Stimulated activated CD8-positive, alpha-beta memory T cell treated with anti-CD3 and anti-CD28 coated beads, Interleukin-15, amount 100 ng/mL, for 48 hours (primary cell): ENCODE measurements around the gene ABCB11.

Source experiments
- DNase-seq, 2 donors: peaks; one replicate each; pipeline ENCODE4 v3.0.0-alpha.2; 2020; ENCODE audit warnings: low read depth in 2 of 2

ABCB11 gene

DNA sequence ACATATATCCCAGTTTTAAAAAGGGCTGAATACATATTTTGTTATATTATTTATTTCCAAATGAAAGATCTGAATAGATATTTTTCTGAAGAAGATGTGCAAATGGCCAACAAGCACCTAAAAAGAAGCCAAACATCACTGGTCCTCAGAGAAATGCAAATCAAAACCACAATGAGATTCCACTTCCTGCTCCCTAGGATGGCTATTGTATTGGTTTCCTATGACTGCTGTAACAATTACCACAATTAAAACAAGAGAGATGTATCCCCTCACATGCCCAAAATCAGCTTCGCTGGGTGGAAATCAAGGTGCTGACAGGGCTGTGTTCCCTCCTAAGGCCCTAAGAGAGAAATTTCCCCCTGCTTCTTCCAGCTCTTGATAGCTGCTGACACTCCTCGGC is 23.2 kb downstream of the ABCB11 start:
- DNase-seq, result no peak

DNA sequence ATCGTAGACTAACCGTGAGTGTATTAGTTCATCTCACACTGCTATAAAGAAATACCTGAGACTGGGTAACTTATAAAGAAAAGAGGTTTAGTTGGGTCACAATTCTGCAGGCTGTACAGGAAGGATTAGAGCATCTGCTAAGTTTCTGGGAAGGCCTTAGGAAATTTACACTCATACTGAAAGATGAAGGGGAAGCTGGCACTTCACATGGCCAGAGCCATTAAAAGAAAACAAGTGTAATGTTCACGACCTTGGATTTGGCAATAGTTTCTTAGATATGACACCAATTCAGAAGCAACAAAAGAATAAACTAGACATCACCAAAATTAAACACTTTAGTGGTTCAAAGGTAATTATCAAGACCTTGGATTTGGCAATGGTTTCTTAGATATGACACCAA is 23.8 kb downstream of the ABCB11 start:
- no peak for DNase-seq

DNA sequence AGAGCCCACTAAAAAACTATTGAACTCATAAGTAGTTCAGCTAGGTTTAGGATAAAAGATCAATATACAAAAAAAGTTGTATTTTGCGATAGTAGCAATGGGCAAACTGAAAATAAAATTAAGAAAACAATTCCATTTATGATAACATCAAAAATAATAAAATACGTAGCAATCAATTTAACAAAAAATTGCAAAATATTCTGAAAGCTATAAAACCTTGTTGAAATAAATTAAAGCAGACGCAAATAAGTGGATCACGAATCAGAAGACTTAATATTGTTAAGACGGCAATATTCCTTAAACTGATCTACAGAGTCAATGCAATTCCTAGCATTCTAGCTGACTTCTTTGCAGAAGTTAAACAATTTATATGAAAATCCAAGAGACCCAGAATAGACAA is 24.5 kb downstream of the ABCB11 start:
- no peak for DNase-seq

DNA sequence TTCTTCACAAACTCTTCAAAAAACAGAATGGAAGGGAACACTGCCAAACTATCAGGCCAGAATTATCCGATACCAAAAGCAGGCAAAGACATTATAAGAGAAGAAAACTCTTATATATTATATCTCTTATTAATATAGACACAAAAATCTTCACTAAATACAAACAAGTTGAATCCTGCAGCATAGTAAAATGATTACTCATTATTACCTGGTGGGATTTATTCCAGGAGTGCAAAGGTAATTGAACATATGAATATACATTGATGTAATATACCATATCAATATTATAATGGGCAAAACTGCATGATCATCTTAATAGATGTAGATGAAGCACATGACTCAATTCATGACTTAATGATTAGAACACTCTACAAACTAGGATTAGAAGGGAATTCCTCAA is 25.1 kb downstream of the ABCB11 start:
- DNase-seq, result no peak

DNA sequence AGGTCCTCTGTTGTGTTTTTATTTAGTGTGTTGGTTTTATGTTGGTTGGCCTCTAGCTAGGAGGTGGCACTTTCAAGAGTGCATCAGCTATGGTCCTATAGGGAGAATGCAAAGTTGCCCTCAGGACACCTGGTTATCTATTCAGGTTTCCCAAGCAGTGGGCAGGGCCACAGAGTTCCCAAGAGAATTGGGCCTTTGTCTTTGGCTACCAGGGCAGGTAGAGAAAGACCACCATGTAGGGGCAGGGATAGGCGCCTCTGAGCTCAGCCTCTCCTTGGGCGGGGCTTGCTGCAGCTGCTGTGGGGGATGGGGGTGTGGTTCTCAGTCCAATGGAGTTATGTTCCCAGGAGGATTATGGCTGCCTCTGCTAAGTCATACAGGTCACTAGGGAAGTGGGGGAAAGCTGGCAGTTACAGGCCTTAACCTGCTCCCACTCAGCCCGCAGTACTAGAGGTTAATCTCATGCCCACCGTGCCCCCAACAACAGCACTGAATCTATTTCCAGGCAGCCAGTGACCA is 26.0 kb downstream of the ABCB11 start:
- no peak for DNase-seq

DNA sequence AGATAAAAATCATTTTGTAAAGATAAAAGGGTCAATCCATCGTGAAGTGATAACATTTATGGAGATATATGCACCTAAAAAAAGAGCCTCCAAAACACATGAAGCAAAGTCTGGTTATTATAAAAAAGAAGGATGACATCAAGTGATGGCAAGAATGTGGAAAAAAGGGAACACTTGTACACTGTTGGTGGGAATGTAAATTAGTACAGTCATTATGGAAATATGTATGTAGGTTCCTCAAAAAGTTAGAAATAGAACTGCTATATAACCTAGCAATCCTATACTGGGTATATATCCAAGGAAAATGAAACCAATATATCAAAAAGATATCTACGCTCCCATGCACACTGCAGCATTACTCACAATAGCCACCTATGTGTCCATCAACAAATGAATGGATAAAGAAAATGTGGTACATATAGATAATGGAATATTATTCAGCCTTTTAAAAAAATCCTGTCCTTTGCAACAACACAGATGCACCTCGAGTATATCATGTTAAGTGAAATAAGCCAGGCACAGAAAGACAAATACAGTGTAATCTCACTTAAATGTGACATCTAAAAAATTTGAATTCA is 28.9 kb downstream of the ABCB11 start:
- DNase-seq, result no peak

DNA sequence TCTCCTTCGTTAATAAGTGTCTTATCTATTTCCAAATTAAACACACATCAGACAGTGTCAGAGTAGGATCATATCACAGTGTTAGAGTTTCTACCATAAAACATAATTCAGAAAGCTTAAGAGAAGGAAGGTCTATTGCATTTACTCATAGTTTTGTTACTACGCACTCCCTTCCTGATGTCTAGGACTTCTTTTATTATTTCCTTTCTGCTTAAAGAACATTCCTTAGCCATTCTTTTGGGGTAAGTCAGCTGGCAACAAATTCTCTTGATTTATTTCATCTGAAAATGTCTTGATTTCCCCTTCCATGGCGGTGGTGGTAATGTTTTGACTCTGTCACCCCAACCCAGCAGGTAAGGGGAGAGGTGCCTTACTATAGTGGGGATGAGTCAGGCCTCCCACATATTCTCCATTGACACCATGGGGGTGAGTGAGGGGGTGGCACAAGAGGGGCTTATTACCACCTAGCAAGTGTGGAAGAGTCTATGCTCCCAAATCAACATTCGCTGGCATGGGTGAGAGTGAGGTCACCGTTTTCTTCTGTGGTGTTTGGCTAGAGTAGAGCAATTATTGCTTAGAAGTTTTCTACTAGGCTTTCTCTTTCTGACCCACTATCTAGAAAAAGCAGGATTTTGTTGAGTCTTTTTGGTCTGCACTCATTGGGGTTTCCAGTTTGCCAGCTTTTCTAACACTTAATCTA is 29.9 kb downstream of the ABCB11 start:
- DNase-seq, result no peak

DNA sequence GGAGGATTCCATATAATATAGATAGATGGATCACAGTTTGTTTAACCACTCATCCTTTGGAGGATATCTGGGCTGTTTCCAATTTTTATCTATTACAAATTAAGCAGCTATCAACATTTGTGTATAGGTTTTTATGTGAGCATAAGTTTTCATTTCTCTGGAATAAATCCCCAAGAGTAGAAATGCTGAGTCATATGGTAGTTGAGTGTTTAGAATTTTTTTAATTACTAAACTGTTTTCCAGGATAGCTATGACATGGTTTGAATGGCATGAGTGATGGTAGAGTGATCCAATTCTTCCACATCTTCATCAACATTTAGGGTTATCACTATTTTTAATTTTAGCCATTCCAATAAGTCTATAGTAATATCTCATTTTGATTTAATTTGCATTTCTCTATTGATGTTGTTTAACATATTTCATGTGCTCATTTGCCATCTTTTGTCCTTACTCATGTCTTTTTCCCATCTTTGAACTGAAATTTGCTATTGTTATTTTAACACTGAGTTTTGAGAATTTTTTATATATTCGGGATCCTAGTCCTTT is 31.4 kb downstream of the ABCB11 start:
- no peak for DNase-seq

DNA sequence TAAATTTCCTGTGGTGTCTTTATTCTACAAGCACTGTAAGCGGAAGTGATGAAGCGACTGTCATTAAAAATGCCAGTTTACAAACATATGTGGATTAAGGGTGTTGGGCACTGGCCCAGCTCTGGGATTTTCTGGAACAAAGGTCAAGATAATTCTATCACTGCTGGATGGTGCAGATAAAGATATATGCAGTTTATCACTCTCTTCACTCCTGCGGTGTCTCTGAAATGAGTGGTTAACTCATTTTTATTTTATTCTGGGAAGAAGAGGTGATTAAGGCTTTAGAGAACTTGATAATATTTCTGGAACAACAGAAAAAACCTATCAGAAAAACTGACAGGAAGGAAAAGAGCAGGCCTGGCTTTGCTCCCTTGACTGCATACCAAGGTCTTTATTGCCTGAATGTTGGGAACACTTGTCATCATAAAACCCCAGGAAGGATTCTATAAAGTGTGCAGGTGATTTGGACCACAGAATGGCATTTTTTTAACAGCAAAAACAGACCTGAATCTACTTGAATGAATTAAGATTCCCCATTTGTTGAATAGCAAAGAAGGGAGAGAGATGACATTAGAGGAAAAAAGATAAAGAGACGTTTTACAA is 32.4 kb downstream of the ABCB11 start:
- DNase-seq, result no peak

DNA sequence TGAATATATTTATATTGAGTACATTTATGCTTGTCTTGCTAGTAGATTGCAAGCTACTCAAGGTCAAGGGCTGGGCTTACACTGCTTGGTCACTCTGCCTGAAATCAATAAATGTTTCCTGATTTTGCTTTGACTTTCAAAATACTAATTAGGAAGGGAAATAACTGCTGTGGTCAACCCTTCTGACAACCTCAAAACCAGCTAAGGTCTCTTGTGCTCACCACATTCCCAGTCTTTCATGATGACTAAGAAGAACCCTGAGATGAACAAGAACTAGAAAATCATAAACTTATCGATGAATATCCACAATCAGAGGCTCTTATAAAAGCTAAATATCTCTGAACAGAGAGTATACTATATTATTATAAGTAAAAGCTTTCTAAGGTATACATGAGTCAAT is 33.3 kb downstream of the ABCB11 start:
- no peak for DNase-seq

DNA sequence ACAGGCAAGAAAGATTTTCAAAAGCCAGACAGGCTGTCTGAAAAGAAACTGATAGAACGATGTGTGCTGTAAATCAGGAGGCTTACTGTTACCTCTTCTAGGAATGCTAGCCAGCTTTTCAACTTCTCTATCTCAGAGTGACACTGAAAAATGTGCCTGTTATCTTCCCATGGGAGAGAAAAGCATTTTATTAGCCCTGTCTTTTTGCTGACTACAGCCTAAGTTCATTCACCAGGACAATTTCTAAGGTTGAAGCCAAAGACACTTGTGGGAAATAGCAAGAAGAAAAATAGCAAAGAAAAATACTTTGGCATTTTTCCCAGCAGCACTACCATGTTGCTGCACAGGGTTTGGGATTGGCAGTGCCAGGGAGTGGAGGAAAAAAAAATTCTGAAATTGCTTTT is 34.0 kb downstream of the ABCB11 start:
- no peak for DNase-seq

DNA sequence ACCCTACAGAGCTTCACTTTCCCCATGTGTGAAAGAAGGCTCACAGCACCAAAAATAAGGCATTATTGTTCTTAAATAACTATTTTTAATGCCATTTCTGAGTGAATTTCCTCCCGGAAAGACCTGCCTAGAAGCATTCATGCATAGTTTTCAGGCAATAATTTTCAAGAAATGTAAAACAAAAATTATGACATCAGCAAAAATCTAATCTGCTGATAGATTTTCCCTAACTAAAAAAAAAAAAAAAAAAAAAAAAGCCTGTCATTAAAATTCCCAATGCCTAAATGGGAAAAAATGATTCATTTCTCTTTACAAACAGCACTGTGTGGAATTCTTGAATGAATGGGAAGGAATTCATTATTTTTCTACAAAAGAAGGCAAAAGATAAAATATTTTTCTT is 35.4 kb downstream of the ABCB11 start:
- no peak for DNase-seq

DNA sequence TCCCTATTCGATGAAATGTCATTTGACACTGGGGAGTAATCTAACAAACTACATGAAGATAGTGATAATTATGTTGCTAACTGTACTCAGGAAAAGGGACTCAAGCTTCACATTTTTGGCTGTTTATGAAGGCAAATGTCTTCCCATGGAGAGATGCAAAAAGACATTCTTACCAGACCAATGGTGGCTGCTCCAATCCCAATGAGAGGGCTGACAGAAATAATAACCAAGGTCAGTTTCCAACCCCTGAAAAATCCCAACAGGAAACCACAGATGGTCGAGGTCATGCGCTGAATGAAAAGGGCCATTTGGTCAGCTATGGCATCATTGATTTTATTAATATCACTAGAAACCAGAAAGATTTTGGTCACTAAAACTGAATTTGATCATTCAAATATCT is 37.6 kb downstream of the ABCB11 start:
- no peak for DNase-seq

DNA sequence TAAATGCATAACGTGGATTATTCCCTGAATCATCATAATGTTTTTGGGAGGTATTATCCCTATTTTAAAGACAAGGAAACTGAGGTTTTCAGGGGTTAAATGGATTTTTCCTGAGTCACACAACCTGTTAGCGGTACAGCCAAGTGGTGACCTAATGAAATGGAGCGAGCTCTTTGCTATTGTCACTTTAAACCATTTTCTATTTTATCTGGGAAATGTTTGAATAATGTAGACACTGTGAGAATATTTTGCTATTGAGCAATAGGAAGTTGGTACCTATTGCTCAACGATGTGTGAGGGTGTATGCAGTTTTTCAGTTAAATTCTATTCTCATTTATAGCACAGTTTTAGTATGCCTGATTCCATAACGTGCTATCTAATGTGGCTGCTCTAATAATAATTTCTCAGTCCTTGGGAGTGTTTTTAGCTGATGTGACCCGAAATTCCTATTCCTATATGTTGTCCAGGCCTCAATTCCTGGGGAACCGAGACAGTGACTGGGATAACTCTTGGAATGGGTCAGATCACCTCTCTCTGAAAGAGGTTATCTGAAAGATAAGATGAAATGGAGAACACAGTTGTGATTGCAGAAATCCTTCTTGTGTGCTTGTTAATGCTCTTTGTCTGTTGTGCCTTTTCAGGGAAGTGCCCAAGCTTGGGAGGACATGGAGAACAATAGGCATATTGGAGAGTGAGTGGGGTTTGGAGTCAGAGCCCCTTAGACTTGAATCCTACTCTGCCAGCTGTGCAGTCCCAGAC is 38.4 kb downstream of the ABCB11 start:
- no peak for DNase-seq

DNA sequence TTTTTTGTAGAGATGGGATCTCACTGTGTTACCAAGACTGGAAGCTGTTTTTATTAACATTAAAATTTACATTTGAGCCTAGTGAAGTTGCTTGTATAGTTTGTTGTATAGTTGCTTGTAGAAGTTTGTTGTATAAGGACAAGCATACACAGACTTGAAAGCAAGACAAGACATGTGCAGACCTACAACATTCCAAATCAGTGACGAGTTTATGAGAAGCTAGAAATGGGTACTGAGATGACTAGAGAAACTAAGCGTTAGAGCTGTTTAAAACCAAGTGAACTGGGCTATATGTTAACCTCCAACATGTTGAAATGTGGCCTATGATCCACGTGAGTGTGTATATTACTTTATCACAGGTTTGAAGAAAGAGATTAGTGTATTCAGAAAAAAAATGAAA is 39.1 kb downstream of the ABCB11 start:
- DNase-seq, result no peak

DNA sequence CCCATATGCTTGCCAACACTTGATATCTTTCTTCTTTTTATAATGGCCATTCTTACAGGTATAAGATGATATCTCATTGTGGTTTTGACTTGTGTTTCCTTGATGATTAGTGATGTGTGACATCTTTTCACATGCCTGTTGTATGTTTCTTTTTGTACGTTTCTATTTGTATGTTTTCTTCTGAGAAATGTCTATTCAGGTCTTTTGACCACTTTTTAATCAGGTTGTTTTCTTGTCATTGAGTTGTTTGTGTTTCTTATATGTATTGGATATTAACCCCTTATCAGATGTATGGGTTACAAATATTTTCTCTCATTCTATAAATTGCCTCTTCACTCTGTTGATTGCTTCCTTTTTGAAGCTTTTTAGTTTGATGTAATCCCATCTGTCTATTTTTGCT is 42.4 kb downstream of the ABCB11 start:
- no peak for DNase-seq

DNA sequence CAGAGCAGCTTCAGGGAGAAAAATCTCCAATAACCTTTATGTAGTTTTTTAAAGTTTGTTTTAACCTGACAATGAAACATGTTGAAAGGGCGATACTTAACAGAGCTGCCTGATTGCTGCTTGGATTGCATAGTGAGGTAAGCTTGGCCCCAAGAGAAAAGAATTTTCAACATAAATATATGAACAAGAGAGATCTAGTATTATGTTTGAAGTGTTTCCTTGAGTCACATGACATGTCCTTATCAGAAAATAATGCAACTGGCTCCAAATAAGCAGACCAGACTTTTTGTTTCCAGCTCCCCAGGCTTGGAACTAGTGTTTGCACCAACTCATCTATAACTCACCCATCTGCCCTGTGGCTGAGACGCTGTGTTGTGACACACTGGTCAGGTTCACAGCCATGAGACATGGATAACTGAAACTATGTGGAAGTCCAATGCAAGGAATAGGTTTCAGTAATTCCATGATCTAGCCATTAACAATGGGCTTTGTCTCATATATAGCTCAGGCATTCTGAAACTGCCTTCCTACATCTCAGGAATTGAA is 44.7 kb downstream of the ABCB11 start:
- DNase-seq, result no peak

DNA sequence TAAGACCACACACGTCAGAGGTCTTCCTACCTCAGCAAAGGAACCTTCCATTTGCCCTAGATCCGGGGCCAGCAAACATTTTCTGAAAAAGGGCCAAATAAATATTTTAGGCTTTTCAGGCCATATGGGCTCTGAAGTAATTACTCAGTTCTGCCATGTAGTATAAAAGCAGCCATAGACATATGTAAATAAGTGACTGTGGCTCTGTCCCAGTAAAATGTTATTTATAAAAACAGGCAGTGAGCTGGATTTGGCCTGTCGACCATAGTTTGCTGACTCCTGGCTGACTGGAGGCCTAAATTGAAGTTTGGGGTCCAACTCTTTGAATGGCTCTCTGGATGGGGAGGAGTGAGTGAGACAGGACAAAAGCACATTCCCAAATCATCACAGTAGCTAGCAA is 49.5 kb downstream of the ABCB11 start:
- no peak for DNase-seq

DNA sequence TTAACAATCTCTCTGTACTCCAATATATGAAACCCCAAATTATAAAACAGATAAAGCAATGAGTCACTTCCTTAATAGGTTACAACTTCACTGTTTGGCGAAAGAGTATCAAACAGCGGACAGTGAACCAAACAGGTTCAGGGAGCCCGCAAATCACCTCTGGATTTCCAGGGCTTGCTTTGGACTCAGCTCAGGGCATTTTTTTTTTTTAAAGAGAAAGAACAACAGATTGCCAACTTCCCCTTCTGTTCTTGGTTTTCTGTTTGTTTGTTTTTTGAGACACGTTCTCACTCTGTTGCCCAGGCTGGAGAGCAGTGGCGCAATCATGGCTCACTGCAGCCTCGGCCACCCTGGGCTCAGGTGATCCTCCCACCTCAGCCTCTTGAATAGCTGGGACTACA is 52.7 kb downstream of the ABCB11 start:
- no peak for DNase-seq

DNA sequence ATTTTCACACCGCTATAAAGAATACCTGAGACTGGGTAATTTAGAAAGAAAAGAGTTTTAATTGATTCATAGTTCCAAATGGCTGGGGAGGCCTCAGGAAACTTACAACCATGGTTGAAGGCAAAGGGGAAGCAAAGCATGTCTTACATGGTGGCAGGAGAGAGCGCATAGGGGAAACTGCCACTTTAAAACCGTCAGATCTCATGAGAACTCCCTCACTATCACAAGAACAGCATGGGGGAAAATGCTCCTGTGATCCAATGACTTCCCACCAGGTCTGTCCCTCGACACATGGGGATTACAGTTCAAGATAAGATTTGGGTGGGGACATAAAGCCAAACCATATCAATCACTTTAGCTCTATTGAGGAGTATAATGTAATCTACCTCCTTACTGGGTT is 53.5 kb downstream of the ABCB11 start:
- DNase-seq, result no peak

DNA sequence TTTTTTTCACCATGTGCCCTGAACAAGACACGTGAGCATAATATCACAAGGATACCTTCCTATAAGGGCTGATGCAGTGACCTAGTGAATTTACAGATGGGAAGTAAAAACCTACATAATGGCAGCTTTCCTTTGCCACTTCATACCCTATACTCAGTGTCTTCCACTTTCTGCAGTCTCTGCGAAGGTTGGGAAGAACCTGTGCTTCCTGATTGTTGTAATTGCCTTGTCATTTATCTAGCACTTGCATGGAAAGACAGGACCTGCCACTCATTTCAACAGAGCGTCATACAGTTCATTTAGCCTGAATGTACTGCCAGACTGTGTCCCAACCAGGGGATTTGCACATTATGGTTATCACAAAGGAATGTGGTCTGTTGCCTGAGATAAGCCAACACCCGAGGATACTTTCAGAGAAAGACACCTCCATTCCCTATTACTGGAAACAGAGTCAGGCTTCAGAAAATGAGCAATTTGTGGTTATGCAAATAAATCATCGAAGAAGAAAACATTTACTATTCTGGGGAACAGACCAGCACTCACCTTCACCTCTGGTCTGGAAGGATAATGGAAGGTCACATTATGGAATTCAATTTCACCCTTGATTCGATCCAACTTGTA is 55.0 kb downstream of the ABCB11 start:
- DNase-seq, result no peak

DNA sequence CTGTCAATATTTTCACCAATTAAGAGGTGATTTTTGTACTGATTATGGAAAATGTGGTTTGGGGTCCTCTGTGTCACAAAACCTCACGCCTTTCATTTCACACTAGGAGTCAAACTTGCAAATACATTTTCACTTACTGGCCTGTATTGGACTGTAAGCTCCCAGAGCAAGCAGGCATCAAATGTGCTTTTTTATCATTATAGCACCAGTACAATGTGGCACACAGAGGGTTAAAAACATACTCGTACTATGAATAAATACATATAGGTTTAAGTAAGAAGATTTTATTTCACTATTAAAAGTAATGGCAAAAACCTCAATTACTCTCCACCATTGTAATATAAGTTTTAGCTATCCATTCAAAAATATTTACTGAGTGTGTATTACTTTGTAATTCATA is 56.7 kb downstream of the ABCB11 start:
- DNase-seq, result no peak
